ENCODE results near the gene SDR39U1.
A peak's percentile ranks its signal among the peaks of the same experiment; 100 is the strongest.

SDR39U1 gene

DNA sequence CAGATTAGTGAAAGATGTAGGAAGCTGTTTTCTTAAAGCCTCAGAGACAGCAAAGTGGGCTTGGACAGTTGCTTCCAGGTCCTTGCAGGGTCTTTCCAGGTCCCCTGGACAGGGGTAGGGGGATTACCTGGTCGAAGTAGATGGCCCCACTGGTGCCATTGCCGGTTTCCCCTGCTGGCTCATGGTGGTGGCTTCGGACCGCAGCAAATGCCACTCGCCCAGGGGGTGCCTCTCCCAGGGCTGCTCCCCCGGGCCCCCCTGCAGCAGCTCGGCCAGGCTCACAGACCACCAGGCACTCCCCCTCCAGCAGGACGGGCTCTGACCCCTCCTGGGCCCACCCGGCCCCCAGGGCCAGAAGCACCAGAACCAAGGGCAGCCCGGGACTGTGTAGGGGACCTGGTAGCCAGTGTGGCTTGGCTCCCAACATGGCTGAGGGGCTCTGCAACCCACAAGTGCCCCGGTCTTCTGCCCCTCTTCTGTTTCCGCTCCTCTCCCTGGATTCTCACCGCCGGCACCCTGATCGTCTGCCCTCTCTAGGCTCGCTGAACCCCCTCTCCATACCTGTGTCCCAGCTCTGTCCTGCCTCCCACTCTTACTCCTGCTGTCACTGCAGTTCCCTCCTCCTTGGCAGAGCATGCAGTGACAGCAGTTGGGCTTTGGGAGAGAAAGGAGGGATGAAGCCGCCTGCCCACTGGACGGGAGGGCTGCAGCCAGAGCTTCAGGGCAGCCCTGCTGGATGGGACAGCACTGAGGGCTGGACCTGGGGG, 13.8 kb downstream of the SDR39U1 start:
- no peak for DNase-seq

- DNase-seq: no peak
Observed at GRCh38 chr14:24427537-24428508, 14.8 kb downstream of the SDR39U1 start.

GRCh38 chr14:24426912-24427536, 15.6 kb downstream of the SDR39U1 start:
- DNase-seq: no peak

DNA sequence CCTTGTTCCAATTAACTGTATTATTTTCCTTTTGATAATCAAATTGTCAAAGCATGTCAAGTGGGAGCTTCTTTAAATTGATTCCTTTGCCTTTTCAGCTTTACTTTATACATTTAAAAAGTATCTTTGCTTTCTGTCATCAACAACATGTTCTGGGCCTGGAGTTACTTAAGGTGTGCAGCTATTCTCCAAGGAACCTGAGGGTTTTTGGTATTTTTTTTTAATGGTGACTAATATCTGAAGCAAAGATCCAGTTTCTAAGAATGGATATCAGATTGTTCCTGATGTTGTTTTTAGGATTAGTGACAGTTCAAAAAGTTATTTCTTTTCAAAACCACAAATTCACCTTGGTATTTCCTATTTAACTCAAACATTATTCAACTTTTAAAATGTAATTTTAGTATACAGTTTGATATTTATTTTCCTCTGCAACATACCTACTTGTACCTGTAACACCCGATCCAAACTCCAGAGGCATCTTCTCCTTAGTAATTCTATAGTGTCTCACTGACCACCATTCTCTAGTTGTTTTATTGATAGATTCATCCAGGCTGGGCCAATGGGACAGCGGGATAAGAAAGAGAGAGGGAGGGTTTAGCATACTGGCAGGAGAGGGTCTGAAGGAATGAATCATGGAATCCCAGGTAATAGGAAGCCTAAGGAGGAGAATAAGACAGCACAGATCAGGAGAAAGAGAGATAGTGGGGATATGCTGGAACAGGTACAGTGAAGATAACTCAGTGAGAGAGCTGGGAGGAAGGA, 16.2 kb downstream of the SDR39U1 start:
- no peak for DNase-seq

DNA sequence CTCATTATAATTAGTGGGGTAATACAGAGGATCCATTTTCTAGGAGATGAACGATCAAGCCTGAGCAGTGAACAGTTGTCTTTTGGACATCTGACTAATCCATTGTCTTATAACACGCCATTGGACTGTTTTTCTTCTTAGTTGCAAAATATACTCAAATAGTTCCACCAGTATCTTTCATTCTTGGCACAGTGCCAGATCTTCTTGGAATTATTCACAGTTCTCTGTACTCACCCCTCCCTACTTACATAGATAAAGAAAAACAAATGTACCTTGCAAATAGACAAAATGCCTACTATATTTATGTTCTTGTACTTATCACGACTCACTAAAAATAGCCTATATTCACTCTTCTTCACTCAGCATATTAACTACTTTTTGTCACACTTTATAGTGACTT, 16.9 kb downstream of the SDR39U1 start:
- DNase-seq: peak; percentile 67

DNA sequence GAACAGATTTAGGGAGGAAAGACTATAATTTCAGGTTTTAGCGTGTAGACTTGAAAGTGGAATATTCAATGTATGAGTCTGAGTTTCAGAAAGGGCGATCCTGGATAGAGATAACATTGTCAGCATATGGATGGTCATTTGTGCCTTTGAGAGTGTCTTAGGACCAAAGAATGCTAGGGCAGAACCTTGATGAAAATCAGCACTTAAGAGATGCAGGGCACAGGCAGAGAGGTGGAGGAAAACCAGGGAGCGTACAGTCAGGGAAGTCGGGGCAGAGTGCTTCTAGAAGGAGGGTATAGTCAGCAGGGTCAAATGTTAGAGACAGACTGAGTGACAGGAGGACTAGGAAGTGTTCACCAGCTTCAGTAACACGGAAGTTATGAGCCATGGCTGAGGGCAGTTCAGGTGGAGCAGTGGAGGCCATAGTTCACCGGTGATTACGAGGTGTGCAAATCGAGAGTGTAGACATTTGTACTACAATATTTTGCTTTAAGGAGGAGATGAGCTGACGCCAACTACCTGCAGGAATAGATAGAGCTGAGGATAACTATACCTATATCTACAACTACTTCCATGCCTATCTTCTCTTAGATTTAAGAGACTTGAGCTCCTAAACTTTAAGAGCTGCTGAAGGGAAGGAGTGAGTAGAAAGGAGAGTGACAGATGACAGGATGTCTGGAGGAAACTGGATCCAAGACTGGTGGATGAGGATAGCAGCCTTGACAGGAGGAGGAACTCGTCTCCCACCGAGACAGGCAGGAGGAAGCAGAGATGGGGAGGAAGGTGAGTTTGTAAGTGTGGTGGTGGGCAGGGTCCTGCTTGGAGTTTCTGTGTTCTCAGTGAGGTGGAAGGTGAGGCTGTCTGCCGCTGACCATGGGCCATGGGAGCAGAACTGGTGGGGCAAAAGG, 19.6 kb downstream of the SDR39U1 start:
- no peak for DNase-seq

DNA sequence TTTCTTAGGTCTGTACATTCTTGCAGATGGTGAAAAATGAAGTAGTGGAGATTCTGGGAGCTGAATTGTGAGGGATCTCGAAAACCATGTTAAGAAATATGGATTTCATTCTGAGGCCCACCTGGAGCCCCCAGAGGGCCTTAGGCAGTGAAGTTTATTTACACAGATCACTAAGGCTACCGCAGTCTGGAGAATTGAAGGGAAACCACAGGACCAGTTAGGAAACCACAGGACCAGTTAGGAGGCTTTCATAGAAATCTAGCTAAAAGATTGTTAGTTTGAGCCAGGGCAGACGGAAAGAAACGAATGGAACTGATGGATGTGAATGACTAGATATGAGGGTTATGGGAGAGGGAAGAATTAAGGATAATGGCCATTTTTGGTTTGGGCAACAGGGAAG, 20.3 kb downstream of the SDR39U1 start:
- DNase-seq: peak; percentile 24

GRCh38 chr14:24418492-24418873, 24.1 kb downstream of the SDR39U1 start:
- no peak for DNase-seq

DNA sequence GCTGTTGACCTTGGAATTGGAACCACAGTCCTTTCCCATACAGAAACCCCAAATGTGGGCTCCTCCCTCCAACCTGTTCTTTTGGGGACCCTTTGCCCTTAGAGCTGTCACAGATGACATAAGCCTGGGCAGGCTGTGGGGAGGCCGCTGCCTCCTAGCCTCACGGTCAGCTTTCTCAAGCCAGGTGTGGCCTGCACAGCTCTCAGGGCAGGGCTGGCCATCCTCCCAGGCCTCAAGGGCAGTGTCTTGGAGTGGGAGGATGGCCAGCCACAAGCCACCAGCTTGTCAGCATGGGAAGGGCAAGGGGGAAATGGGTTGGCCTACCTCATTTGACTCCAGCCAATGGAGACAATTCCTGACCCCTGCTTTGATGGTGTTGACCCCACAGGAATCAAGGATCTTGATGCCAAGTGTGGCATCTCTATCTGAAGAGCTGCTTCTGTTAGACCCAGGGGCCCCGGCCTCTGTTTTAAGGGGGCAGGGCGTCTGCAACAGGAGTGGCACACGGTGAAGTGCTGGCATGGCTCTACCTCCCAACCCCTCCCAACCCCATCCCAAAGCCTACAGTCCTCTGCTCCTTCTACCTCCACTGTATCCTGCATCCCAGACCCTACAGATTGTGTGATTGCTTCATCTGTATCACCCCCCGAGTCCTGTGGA, 24.6 kb downstream of the SDR39U1 start:
- no peak for DNase-seq

DNA sequence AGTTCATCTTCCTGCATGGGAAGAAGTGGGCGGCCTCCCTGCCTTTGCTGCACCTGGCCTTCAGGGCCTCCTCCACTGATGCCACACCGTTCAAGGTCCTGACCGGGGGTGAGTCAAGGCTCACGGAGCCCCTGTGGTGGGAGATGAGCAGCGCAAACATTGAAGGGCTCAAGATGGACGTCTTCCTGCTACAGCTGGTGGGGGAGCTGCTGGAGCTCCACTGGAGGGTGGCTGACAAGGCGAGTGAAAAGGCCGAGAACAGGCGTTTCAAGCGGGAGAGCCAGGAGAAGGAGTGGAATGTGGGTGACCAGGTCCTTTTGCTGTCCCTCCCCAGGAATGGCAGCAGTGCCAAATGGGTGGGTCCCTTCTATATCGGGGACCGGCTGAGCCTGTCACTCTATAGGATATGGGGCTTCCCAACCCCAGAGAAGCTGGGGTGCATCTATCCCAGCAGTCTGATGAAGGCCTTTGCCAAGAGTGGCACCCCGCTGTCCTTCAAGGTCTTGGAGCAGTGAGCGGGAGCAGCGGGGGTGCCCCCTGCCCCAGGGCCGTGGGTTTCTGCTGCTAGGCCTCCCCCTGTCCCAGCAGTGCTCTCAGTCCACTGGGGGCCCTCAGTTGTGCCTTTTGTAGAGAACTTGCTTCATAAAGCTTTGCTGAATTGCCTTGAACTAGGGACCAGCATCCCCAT, 25.5 kb downstream of the SDR39U1 start:
- DNase-seq: no peak

GRCh38 chr14:24416254-24416931, 26.2 kb downstream of the SDR39U1 start:
- DNase-seq: no peak

GRCh38 chr14:24415421-24416253, 26.9 kb downstream of the SDR39U1 start:
- no peak for DNase-seq

DNA sequence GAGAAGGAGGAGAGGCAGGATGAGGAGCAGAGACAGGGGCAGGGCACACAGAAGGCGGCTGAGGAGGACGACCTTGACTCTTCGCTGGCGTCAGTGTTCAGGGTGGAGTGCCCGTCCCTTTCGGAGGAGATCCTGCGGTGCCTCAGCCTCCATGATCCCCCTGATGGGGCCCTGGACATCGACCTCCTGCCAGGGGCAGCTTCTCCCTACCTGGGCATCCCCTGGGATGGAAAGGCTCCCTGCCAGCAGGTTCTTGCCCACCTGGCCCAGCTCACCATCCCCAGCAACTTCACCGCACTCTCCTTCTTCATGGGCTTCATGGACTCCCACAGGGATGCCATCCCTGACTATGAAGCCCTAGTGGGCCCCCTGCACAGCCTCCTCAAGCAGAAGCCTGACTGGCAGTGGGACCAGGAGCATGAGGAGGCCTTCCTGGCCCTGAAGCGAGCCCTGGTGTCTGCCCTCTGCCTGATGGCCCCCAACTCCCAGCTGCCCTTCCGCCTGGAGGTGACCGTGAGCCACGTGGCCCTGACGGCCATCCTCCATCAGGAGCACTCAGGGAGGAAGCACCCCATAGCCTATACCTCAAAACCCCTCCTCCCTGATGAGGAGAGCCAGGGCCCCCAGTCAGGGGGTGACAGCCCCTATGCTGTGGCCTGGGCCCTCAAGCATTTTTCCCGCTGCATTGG, 27.7 kb downstream of the SDR39U1 start:
- no peak for DNase-seq

GRCh38 chr14:24414077-24414476, 28.5 kb downstream of the SDR39U1 start:
- no peak for DNase-seq

- peak; percentile 44 for DNase-seq
Observed at GRCh38 chr14:24411443-24412389, 30.9 kb downstream of the SDR39U1 start.

DNA sequence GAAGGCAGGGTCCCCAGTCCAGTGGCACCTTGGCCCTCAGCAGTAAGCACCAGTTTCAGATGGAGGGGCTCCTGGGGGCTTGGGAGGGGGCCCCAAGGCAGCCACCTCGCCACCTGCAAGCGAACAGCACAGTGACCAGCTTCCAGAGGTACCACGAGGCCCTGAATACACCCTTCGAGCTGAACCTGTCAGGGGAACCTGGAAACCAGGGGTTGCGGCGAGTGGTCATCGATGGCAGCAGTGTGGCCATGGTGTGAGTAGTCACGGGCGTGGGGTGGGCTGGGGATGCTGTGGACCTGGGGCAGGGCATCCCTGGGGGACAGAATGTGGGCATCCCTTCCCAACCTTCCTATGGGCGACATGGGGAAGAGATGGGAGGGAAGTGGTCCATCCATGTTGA, 32.6 kb downstream of the SDR39U1 start:
- no peak for DNase-seq

DNA sequence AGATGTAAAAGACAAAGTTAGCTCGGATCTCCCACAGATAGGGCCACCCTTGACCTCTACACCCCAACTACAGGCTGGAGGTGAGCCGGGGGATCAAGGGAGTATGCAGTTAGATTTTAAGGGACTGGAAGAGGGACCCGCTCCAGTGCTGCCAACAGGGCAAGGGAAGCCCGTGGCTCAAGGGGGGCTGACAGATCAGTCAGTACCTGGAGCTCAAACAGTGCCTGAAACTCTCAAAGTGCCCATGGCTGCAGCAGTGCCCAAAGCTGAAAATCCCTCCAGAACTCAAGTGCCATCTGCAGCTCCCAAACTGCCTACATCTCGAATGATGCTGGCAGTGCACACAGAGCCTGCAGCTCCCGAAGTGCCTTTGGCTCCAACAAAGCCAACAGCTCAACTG, 33.4 kb downstream of the SDR39U1 start:
- DNase-seq: no peak

Measured in CD4-positive, alpha-beta T cell treated with Interleukin-4 for 4 hours (primary cell).